AG08396 (cell line): Measurements from ENCODE around the gene KCTD8.

ENCODE experiments used
- DNase-seq: peaks from one replicate; pipeline ENCODE4 v3.0.0; 2012; ENCODE audit warnings: low spot score, mixed read lengths

Gene KCTD8

GRCh38 chr4:44162538-44163270 lies 285.9 kb downstream of the KCTD8 start:
- no peak for DNase-seq

GRCh38 chr4:44161756-44162155 lies 286.9 kb downstream of the KCTD8 start:
- no peak for DNase-seq

GRCh38 chr4:44160776-44161367 lies 287.7 kb downstream of the KCTD8 start:
- DNase-seq = no peak

GRCh38 chr4:44159991-44160390 lies 288.6 kb downstream of the KCTD8 start:
- no peak for DNase-seq

GRCh38 chr4:44157611-44158277 lies 290.9 kb downstream of the KCTD8 start:
- DNase-seq = no peak

- DNase-seq = no peak
These were observed 298.5 kb downstream of the KCTD8 start for GRCh38 chr4:44150091-44150576.

- no peak for DNase-seq
These were observed 299.3 kb downstream of the KCTD8 start for GRCh38 chr4:44149282-44149681.

GRCh38 chr4:44147571-44148075 lies 301.0 kb downstream of the KCTD8 start:
- DNase-seq = no peak

- DNase-seq = no peak
These were observed 302.1 kb downstream of the KCTD8 start for GRCh38 chr4:44146516-44146915.

- DNase-seq = no peak
These were observed 302.7 kb downstream of the KCTD8 start for GRCh38 chr4:44145868-44146267.

GRCh38 chr4:44132526-44132925 lies 316.1 kb downstream of the KCTD8 start:
- no peak for DNase-seq
